HG02798 (cell line): Measurements from ENCODE around the gene IL17C.
A peak's percentile ranks its signal among the peaks of the same experiment; 100 is the strongest.

ENCODE experiments used
- ATAC-seq: cut with Tn5 transposase; IDR thresholded peaks from one replicate; pipeline ENCODE4 v1.9.1; 2021; ENCODE audit warnings: mild to moderate bottlenecking; ENCODE audit not compliant: unreplicated experiment, poor library complexity

The IL17C gene

GRCh38 chr16:88624977-88625576 lies 13.3 kb upstream of the IL17C start:
- ATAC-seq: no peak

GRCh38 chr16:88626646-88627045 lies 11.7 kb upstream of the IL17C start:
- no peak for ATAC-seq

- ATAC-seq: no peak
Observed at GRCh38 chr16:88627531-88628411, 10.6 kb upstream of the IL17C start.

- no peak for ATAC-seq
Observed at GRCh38 chr16:88628512-88628974, 9.8 kb upstream of the IL17C start.

GRCh38 chr16:88629835-88630234 lies 8.5 kb upstream of the IL17C start:
- no peak for ATAC-seq

GRCh38 chr16:88630433-88630832 lies 7.9 kb upstream of the IL17C start:
- ATAC-seq: no peak

GRCh38 chr16:88630941-88631340 lies 7.4 kb upstream of the IL17C start:
- no peak for ATAC-seq

GRCh38 chr16:88631384-88631783 lies 7.0 kb upstream of the IL17C start:
- no peak for ATAC-seq

GRCh38 chr16:88631920-88632586 lies 6.3 kb upstream of the IL17C start:
- no peak for ATAC-seq

GRCh38 chr16:88632587-88632930 lies 5.8 kb upstream of the IL17C start:
- no peak for ATAC-seq

GRCh38 chr16:88633684-88634140 lies 4.7 kb upstream of the IL17C start:
- peak; percentile 28 for ATAC-seq

- peak; percentile 46 for ATAC-seq
Observed at GRCh38 chr16:88634141-88634993, 4.0 kb upstream of the IL17C start.

GRCh38 chr16:88634994-88635670 lies 3.2 kb upstream of the IL17C start:
- no peak for ATAC-seq

- ATAC-seq: no peak
Observed at GRCh38 chr16:88635671-88636319, 2.6 kb upstream of the IL17C start.

- ATAC-seq: no peak
Observed at GRCh38 chr16:88636488-88637265, 1.7 kb upstream of the IL17C start.

- no peak for ATAC-seq
Observed at GRCh38 chr16:88639231-88640038, 1.1 kb downstream of the IL17C start.

- ATAC-seq: no peak
Observed at GRCh38 chr16:88640039-88640495, 1.7 kb downstream of the IL17C start.
